ENCODE results near the gene CNTFR. TPM values are rescaled to one million over a fixed set of nuclear protein-coding genes. Genes with fewer than 3 reads are reported as not detected.
A peak's percentile ranks its signal among the peaks of the same experiment; 100 is the strongest.

Gene CNTFR
- total and polyA plus RNA-seq, 12 donors = 1.1 to 15.2 (median 3.8) TPM

- intact Hi-C loops (cut with DNase I) = loop anchor here (2.0 to 10.0 kb wide), 4 partner anchors 40 to 188 kb away; no protein-coding TSS in a partner anchor
- TF ChIP-seq POLR2A (IDR thresholded peaks at IDR 0.05) (no peak), CTCF (IDR thresholded peaks at IDR 0.05) (no peak)
- DNase-seq = no peak
- Histone ChIP-seq H3K27me3 (peaks cover 25% of the 10 kb centered on the region), H3K9me3 (replicated peaks in 1 of 3) (no peaks in the 10 kb centered on the region), H3K27ac (peak overlapping the region in 2 of 5 donors; percentile 13 to 29), H3K4me1 (replicated peaks in 1 of 2) (peaks cover 0 to 4% of the 10 kb centered on the region in 2 donors), H3K36me3 (replicated peaks in 1 of 2) (no peaks in the 10 kb centered on the region), H3K4me3 (peak overlapping the region in 1 of 4 donors; percentile 57)
- WGBS, 4 donors = 42 to 77% (median 51%) methylated on average over 5 to 40 of the region's 40 CpGs
Measured at GRCh38 chr9:34590381-34591247, 1.1 kb upstream of the CNTFR start.

- peaks cover 30% of the 10 kb centered on the region for H3K27me3 ChIP-seq
- H3K27ac ChIP-seq = no peak overlapping the region
- no peak for TF ChIP-seq CTCF (IDR thresholded peaks at IDR 0.05)
- no peak for TF ChIP-seq POLR2A (IDR thresholded peaks at IDR 0.05)
- no peaks in the 10 kb centered on the region for H3K9me3 ChIP-seq (replicated peaks in 1 of 3)
- H3K4me3 ChIP-seq = peak overlapping the region in 1 of 4 donors; percentile 57
- peaks cover 0 to 4% of the 10 kb centered on the region in 2 donors for H3K4me1 ChIP-seq (replicated peaks in 1 of 2)
- intact Hi-C loops (cut with DNase I) = no loop called here
- WGBS, 4 donors = 1 to 3% (median 2%) methylated on average over 34 to 86 of the region's 86 CpGs
- no peaks in the 10 kb centered on the region for H3K36me3 ChIP-seq (replicated peaks in 1 of 2)
- no peak for DNase-seq
Measured at GRCh38 chr9:34588671-34589635, 571 bp downstream of the CNTFR start.

GRCh38 chr9:34587271-34587670 lies 2.3 kb downstream of the CNTFR start:
- Histone ChIP-seq H3K27ac (no peak overlapping the region), H3K9me3 (replicated peaks in 1 of 3) (no peaks in the 10 kb centered on the region), H3K4me1 (replicated peaks in 1 of 2) (peaks cover 0 to 4% of the 10 kb centered on the region in 2 donors), H3K4me3 (no peak overlapping the region), H3K27me3 (peaks cover 30% of the 10 kb centered on the region), H3K36me3 (replicated peaks in 1 of 2) (no peaks in the 10 kb centered on the region)
- intact Hi-C loops (cut with DNase I) = no loop called here
- 56 to 83% (median 69%) methylated on average over 1 to 2 of the region's 2 CpGs; no CpG with 5 or more reads in 1 of the 4 donors for WGBS, 4 donors
- TF ChIP-seq POLR2A (IDR thresholded peaks at IDR 0.05) = no peak
- TF ChIP-seq CTCF (IDR thresholded peaks at IDR 0.05) = no peak
- DNase-seq = no peak
